GM18517 (cell line): ENCODE data around the gene LLGL1.

Source experiments
- ATAC-seq: cut with Tn5 transposase; IDR thresholded peaks from one replicate; pipeline ENCODE4 v1.9.1; 2021; ENCODE audit warnings: mild to moderate bottlenecking, moderate library complexity; ENCODE audit not compliant: unreplicated experiment

Gene LLGL1

GRCh38 chr17:18263885-18264682 is 38.6 kb downstream of the LLGL1 start:
- no peak for ATAC-seq

GRCh38 chr17:18267366-18267765 is 41.9 kb downstream of the LLGL1 start:
- ATAC-seq, result no peak

GRCh38 chr17:18267927-18268711 is 42.7 kb downstream of the LLGL1 start:
- no peak for ATAC-seq

GRCh38 chr17:18270046-18270931 is 44.9 kb downstream of the LLGL1 start:
- no peak for ATAC-seq

GRCh38 chr17:18277076-18277475 is 51.6 kb downstream of the LLGL1 start:
- ATAC-seq, result no peak

- no peak for ATAC-seq
Measured at GRCh38 chr17:18278867-18279266, 53.4 kb downstream of the LLGL1 start.

GRCh38 chr17:18280249-18280648 is 54.8 kb downstream of the LLGL1 start:
- ATAC-seq, result no peak

GRCh38 chr17:18280766-18281371 is 55.4 kb downstream of the LLGL1 start:
- no peak for ATAC-seq

GRCh38 chr17:18281788-18282187 is 56.4 kb downstream of the LLGL1 start:
- no peak for ATAC-seq

GRCh38 chr17:18285296-18285695 is 59.9 kb downstream of the LLGL1 start:
- no peak for ATAC-seq

GRCh38 chr17:18291718-18292540 is 66.5 kb downstream of the LLGL1 start:
- no peak for ATAC-seq
